ENCODE data around the gene LIPF.

The LIPF gene

GRCh38 chr10:88680958-88681357 is 16.7 kb downstream of the LIPF start:
- Histone ChIP-seq H3K9me3 (ENCODE audit: control insufficient read depth, insufficient read depth, low read depth, low read length) (no peaks in the 10 kb centered on the region), H3K4me1 (ENCODE audit: control insufficient read depth, insufficient read depth, low read length) (no peaks in the 10 kb centered on the region), H3K4me3 (ENCODE audit: low read depth, low read length) (no peak overlapping the region), H3K36me3 (ENCODE audit: control insufficient read depth in 2 of 2, insufficient read depth in 1 of 2, low read length in 2 of 2) (no peaks in the 10 kb centered on the region), H3K27ac (ENCODE audit: extremely low read depth, low read depth, low read length) (no peak overlapping the region)
- POLR2A ChIA-PET, result no interaction called here
- CTCF ChIA-PET, result interaction anchor here (1.0 to 1.9 kb wide), 2 partner anchors 37 to 155 kb away, joined by 4 to 5 read pairs; no protein-coding TSS in a partner anchor
- TF ChIP-seq ZNF18 (tag by site-specific recombination; IDR thresholded peaks at IDR 0.05) (no peak), ZNF747 (tag by site-specific recombination; IDR thresholded peaks at IDR 0.05) (no peak), BCL11A (tag by site-specific recombination; IDR thresholded peaks at IDR 0.05; ENCODE audit: low read depth) (no peak), ZBTB10 (tag by site-specific recombination; IDR thresholded peaks at IDR 0.05) (no peak), REPIN1 (tag by site-specific recombination; IDR thresholded peaks at IDR 0.05; ENCODE audit: low read depth) (no peak), ZNF596 (tag by site-specific recombination; IDR thresholded peaks at IDR 0.05) (no peak), SCRT2 (tag by site-specific recombination; IDR thresholded peaks at IDR 0.05) (no peak)

GRCh38 chr10:88682491-88682890 is 18.2 kb downstream of the LIPF start:
- CTCF ChIA-PET, result interaction anchor here (0.5 to 2.6 kb wide), 5 partner anchors 16 to 153 kb away, joined by 3 to 8 read pairs (median 4); no protein-coding TSS in a partner anchor
- Histone ChIP-seq H3K36me3 (ENCODE audit: control insufficient read depth in 2 of 2, insufficient read depth in 1 of 2, low read length in 2 of 2) (no peaks in the 10 kb centered on the region), H3K4me1 (ENCODE audit: control insufficient read depth, insufficient read depth, low read length) (no peaks in the 10 kb centered on the region), H3K4me3 (ENCODE audit: low read depth, low read length) (no peak overlapping the region), H3K9me3 (ENCODE audit: control insufficient read depth, insufficient read depth, low read depth, low read length) (no peaks in the 10 kb centered on the region), H3K27ac (ENCODE audit: extremely low read depth, low read depth, low read length) (no peak overlapping the region)
- TF ChIP-seq SCRT2 (tag by site-specific recombination; IDR thresholded peaks at IDR 0.05) (no peak), ZNF558 (tag by site-specific recombination; IDR thresholded peaks at IDR 0.05) (no peak), ZNF157 (tag by site-specific recombination; IDR thresholded peaks at IDR 0.05) (no peak), ZNF670 (tag by site-specific recombination; IDR thresholded peaks at IDR 0.05; ENCODE audit: low read depth) (no peak), ZNF600 (tag by site-specific recombination; IDR thresholded peaks at IDR 0.05) (no peak), ZFHX2 (tag by site-specific recombination; conservative IDR thresholded peaks at IDR 0.05) (no peak), TCF7L2 (IDR thresholded peaks at IDR 0.05; ENCODE audit: borderline replicate concordance, low read depth, low read length) (no peak), ZNF423 (tag by site-specific recombination; IDR thresholded peaks at IDR 0.05) (no peak), ZNF132 (tag by site-specific recombination; IDR thresholded peaks at IDR 0.05; ENCODE audit: borderline replicate concordance) (no peak), ZNF645 (tag by site-specific recombination; IDR thresholded peaks at IDR 0.05) (no peak), ZNF335 (tag by site-specific recombination; conservative IDR thresholded peaks at IDR 0.05) (no peak), ZNF2 (tag by site-specific recombination; IDR thresholded peaks at IDR 0.05) (no peak), HOXA7 (CRISPR knock-in tag; IDR thresholded peaks at IDR 0.05; ENCODE audit: borderline replicate concordance) (no peak), TSHZ1 (tag by site-specific recombination; IDR thresholded peaks at IDR 0.05; ENCODE audit: borderline replicate concordance) (no peak)
- TF ChIP-seq, protein P1, sequence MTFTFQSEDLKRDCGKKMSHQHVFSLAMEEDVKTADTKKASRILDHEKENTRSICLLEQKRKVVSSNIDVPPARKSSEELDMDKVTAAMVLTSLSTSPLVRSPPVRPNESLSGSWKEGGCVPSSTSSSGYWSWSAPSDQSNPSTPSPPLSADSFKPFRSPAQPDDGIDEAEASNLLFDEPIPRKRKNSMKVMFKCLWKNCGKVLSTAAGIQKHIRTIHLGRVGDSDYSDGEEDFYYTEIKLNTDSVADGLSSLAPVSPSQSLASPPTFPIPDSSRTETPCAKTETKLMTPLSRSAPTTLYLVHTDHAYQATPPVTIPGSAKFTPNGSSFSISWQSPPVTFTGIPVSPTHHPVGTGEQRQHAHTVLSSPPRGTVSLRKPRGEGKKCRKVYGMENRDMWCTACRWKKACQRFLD (tag by site-specific recombination; IDR thresholded peaks at IDR 0.05), result no peak
- TF ChIP-seq, protein P2, sequence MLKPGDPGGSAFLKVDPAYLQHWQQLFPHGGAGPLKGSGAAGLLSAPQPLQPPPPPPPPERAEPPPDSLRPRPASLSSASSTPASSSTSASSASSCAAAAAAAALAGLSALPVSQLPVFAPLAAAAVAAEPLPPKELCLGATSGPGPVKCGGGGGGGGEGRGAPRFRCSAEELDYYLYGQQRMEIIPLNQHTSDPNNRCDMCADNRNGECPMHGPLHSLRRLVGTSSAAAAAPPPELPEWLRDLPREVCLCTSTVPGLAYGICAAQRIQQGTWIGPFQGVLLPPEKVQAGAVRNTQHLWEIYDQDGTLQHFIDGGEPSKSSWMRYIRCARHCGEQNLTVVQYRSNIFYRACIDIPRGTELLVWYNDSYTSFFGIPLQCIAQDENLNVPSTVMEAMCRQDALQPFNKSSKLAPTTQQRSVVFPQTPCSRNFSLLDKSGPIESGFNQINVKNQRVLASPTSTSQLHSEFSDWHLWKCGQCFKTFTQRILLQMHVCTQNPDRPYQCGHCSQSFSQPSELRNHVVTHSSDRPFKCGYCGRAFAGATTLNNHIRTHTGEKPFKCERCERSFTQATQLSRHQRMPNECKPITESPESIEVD (tag by site-specific recombination; IDR thresholded peaks at IDR 0.05), result no peak
- POLR2A ChIA-PET, result no interaction called here
